ENCODE results near the gene MYBPHL. TPM values are rescaled to one million over a fixed set of nuclear protein-coding genes. Genes with fewer than 3 reads are reported as not detected.
A peak's percentile ranks its signal among the peaks of the same experiment; 100 is the strongest.

MYBPHL gene
- total RNA-seq: not detected

- intact Hi-C loops (cut with DNase I): no loop called here
- Histone ChIP-seq H3K27ac (no peak within 1 kb of the TSS), H3K36me3 (replicated peaks in 1 of 2; ENCODE audit: insufficient read depth in 1 of 2, low read depth in 2 of 2) (no peaks in the 10 kb centered on the region), H3K27me3 (no peaks in the 10 kb centered on the region), H3K4me3 (no peak within 1 kb of the TSS), H3K9me3 (no peaks in the 10 kb centered on the region), H3K4me1 (no peaks in the 10 kb centered on the region)
- 37% methylated on average over 5 of the region's 7 CpGs; no CpG with 5 or more reads in 1 of the 2 donors for WGBS, 2 donors
- ATAC-seq: peak; percentile 16
- TF ChIP-seq POLR2A (IDR thresholded peaks at IDR 0.05): no peak
- TF ChIP-seq CTCF (IDR thresholded peaks at IDR 0.05): no peak
- no peak for DNase-seq
Observed at GRCh38 chr1:109306832-109307273, at the start of gene MYBPHL. MYBPHL (minus strand) TSS chr1:109307011; CDS start chr1:109306991, 20 bp downstream.

GRCh38 chr1:109356505-109356904, 49.7 kb upstream of the MYBPHL start:
- intact Hi-C loops (cut with DNase I): no loop called here
- Histone ChIP-seq H3K27ac (no peak overlapping the region), H3K9me3 (no peaks in the 10 kb centered on the region), H3K4me1 (no peaks in the 10 kb centered on the region), H3K27me3 (no peaks in the 10 kb centered on the region), H3K36me3 (replicated peaks in 1 of 2; ENCODE audit: insufficient read depth in 1 of 2, low read depth in 2 of 2) (peaks cover 0 to 6% of the 10 kb centered on the region in 2 donors), H3K4me3 (no peak overlapping the region)
- WGBS, 2 donors: 37 to 41% methylated on average over 1 of the region's 1 CpG
- no peak for TF ChIP-seq POLR2A (IDR thresholded peaks at IDR 0.05)
- TF ChIP-seq CTCF (IDR thresholded peaks at IDR 0.05): no peak
- DNase-seq (no peak), ATAC-seq (no peak)

GRCh38 chr1:109354929-109355328, 48.1 kb upstream of the MYBPHL start:
- Histone ChIP-seq H3K9me3 (no peaks in the 10 kb centered on the region), H3K27ac (no peak overlapping the region), H3K4me1 (no peaks in the 10 kb centered on the region), H3K27me3 (no peaks in the 10 kb centered on the region), H3K4me3 (no peak overlapping the region), H3K36me3 (replicated peaks in 1 of 2; ENCODE audit: insufficient read depth in 1 of 2, low read depth in 2 of 2) (peaks cover 0 to 10% of the 10 kb centered on the region in 2 donors)
- no peak for TF ChIP-seq CTCF (IDR thresholded peaks at IDR 0.05)
- TF ChIP-seq POLR2A (IDR thresholded peaks at IDR 0.05): no peak
- no peak for ATAC-seq
- intact Hi-C loops (cut with DNase I): no loop called here
- 93 to 97% methylated on average over 3 of the region's 3 CpGs for WGBS, 2 donors
- DNase-seq: no peak

- no peak overlapping the region for H3K27ac ChIP-seq
- DNase-seq (no peak), ATAC-seq (no peak)
- TF ChIP-seq POLR2A (IDR thresholded peaks at IDR 0.05) (no peak), CTCF (IDR thresholded peaks at IDR 0.05) (no peak)
- 88 to 89% methylated on average over 5 of the region's 5 CpGs for WGBS, 2 donors
- intact Hi-C loops (cut with DNase I): no loop called here
- H3K4me1 ChIP-seq: no peaks in the 10 kb centered on the region
- no peak overlapping the region for H3K4me3 ChIP-seq
- no peaks in the 10 kb centered on the region for H3K27me3 ChIP-seq
- no peaks in the 10 kb centered on the region for H3K9me3 ChIP-seq
- H3K36me3 ChIP-seq (replicated peaks in 1 of 2; ENCODE audit: insufficient read depth in 1 of 2, low read depth in 2 of 2): peaks cover 0 to 12% of the 10 kb centered on the region in 2 donors
Observed at GRCh38 chr1:109351457-109351856, 44.6 kb upstream of the MYBPHL start.

GRCh38 chr1:109350655-109351054, 43.8 kb upstream of the MYBPHL start:
- no peak overlapping the region for H3K27ac ChIP-seq
- DNase-seq (no peak), ATAC-seq (no peak)
- intact Hi-C loops (cut with DNase I): no loop called here
- no peaks in the 10 kb centered on the region for H3K27me3 ChIP-seq
- no peaks in the 10 kb centered on the region for H3K9me3 ChIP-seq
- H3K4me3 ChIP-seq: no peak overlapping the region
- no peak for TF ChIP-seq POLR2A (IDR thresholded peaks at IDR 0.05)
- no peak for TF ChIP-seq CTCF (IDR thresholded peaks at IDR 0.05)
- 79 to 81% methylated on average over 1 of the region's 1 CpG for WGBS, 2 donors
- H3K36me3 ChIP-seq (replicated peaks in 1 of 2; ENCODE audit: insufficient read depth in 1 of 2, low read depth in 2 of 2): peaks cover 0 to 12% of the 10 kb centered on the region in 2 donors
- H3K4me1 ChIP-seq: no peaks in the 10 kb centered on the region
